Measurements from ENCODE around the gene MMEL1.

The MMEL1 gene

GRCh38 chr1:2642131-2642559 lies 9.3 kb upstream of the MMEL1 start:
- no peak for DNase-seq (ENCODE audit: low read depth)

DNA sequence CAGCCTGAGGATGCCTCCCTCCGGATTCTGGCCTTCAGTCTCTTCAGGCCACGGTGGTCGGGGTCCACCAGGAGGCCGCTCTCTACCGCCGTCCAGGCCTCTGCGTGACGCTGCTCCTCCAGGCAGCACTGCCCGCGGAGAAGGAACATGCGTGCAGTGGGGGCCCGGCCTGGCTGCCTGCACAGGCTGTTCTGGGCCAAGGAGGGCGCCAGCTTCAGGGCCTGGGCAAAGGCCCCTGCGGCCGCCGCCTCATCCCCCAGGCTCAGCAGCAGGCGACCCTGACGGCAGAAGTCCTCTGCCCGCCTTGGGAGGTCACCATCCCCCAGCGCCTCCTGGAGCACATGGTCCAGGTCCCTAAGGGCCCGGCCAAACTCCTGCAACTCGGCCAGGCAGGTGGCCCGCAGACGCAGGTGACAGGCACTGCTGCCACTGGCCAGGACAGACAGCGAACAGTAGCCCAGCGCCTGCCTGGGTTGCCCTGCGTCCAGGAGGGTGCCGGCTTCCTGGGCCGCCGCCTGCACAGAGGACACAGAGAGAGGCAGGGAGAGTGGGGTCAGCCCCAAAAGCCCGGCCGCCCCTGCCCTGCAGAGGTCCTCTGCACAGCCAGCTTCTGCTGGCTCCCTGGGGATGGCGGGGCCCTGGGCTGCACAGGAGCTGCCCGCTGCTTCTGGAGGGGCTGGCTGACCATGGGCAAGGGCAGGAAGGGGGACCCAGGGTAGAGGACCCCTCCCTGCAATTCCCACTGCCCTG lies 8.7 kb upstream of the MMEL1 start:
- DNase-seq (ENCODE audit: low read depth) = no peak

DNA sequence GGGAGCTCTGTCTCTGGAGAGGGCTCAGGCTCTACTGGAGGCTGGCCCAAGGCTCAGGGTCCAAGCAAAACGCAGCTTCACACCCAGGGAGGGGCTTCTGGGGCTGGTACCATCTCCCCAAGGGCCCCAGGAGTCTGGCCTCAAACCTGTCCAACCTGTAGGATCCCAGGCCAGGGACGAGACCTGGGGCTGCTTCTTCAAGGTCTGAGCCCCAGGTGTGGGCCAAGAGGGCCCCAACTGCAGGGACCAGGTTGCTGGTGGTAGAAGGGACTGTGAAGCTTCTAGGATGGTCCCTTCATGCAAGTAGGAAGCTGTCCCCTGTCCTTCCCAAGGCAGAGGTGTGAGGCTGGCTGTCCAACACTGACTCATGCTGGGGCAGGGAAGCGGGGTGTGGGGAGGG lies 7.8 kb upstream of the MMEL1 start:
- DNase-seq (ENCODE audit: low read depth) = no peak

DNA sequence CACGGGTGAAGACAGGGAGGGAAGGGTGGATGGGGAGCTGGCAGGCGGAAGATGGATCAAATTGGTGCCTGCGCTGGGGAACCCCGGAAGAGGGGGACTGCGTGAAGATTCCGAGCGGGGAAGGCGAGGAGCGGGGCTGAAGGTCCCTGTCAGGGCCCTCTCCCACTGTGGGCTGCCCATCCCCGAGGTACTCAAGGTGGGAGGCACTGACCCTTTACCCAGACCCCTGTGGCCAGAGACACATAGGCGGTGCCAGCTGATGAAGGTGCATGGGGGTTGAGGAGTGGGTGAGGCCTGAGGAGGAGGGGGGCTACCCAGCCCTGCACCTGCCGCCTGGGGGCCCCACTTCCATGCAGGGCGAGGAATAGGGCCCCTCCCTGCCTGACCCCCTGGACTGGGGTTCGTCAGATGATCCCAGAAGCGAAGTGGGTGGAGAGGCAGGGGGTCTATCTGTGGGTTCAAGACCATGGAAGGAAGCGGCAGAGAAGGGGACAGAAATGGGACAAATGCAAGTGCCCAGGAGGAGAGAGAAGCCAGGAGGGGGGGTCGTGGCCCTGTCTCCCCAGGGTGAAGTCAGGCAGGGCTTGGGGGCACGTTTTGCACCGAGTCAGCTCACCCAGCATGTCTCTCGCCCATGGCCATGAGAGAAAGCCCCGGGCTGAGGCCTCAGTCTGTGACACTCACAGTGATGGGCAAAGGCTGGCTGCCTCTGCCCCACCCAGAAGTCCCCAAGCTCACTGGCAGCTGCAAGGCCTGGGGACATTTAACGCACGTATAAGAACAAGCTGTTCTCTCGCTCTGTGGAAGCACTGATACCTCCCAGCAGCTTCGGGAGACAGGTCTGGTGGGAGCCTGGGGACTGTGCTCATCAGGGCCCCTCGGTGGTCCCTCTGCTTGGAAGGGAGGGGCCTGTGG lies 7.0 kb upstream of the MMEL1 start:
- no peak for DNase-seq (ENCODE audit: low read depth)

DNA sequence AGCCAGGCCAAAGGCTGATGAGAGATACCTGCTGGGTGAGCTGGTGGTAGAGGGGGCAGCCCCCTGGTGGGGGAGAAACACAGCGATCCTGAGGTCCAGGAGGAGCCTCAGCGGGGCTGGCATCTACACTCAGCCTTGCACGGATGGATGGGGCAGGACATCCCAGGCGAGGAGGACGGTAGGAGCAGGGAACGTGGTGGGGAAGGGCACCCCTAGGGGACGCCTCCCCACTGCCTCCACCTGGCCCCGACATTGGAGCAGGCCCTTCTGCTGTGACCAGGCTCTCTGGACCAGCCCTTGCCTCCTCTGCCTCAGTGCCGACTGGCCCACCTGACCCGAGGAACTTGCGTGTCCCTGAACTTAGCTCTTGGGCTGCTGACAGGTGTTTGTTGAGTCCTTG lies 6.4 kb upstream of the MMEL1 start:
- DNase-seq (ENCODE audit: low read depth) = no peak

- DNase-seq (ENCODE audit: low read depth) = no peak
These were observed 5.8 kb upstream of the MMEL1 start for GRCh38 chr1:2638466-2639115.

DNA sequence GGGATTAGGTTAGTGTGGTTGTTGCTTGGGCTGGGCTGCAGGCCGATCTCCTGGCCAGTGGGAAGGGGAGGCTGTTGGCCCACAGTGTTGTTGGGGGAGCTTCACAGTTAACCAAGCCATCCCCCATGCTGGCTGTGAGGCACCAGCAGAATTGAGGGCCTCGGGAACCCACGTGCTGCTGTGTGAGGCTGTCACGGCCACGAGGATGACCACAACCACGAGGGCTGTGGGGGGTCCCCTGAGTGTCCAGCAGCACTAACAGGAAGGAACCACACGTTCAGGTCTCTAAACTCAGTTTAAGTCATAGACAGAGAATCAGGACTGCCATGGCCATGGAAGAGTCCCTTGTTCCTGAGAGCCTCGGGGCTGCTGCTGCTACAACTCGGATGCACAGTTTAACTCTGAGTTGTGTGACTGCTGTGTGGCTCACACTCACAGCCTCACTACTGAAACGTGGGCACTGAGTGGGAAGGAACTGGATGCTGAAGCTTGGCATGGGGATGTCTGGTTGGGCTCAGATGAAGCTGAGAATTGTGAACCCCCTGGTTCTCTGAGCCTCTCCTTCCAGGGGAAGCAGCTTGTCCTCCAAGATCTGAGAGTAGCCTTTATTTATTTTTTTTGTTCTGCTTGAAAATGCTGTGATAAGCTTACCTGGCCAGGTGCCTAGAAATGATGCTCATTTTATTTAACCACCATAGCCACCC lies 4.8 kb upstream of the MMEL1 start:
- no peak for DNase-seq (ENCODE audit: low read depth)

DNA sequence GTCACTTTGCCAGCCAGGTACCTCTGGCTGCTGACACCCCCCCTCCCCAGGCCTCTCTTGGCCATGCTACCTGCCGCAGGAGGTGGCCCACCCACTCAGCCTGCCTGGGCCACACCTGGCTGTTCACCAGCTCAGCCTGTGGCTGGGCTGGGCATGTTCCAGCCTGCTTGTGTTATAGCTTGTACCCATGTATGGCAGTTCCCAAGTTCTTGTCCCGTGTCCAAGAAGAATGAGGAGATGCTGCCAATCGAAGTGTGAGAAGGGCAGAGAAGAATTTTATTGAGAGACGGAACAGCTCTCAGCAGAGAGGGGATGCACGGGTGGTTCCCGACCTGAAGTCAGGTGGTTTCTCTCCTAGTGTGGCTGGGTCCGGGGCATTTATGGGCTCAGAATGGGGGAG lies 3.9 kb upstream of the MMEL1 start:
- DNase-seq (ENCODE audit: low read depth) = no peak

GRCh38 chr1:2635361-2636010 lies 2.7 kb upstream of the MMEL1 start:
- DNase-seq (ENCODE audit: low read depth) = no peak

DNA sequence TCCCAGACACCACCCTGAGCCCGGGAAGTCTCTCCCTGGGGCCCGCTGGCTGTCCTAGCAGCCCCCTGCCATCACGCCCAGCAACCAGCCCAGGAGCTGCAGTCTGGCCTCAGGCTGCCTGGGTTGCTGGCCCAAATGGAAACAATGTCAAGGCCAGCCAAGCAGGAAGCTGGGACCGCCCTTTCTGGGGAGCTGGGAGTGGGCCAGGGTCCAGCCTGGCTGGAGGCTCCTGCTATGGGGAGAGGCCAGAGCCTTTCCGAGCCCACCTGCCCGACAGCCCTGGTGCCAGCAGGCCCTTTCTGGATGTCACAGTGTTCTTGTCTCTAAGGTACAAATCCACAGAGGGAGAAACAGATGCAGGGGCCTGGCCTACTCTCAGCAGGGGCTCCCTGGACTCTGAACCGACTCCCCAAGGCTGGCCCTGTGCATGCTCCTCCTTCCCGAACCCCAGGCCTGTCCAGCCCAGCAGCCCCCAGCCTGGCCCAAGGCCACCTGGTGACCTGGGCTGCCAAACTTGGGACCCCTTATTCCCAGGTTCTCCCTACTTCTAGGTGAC lies 1.2 kb upstream of the MMEL1 start:
- no peak for DNase-seq (ENCODE audit: low read depth)

- no peak for DNase-seq (ENCODE audit: low read depth)
These were observed 635 bp upstream of the MMEL1 start for GRCh38 chr1:2633366-2633935.

- DNase-seq (ENCODE audit: low read depth) = no peak
These were observed 775 bp downstream of the MMEL1 start for GRCh38 chr1:2632051-2632430.

GRCh38 chr1:2631136-2632050 lies 1.4 kb downstream of the MMEL1 start:
- DNase-seq (ENCODE audit: low read depth) = no peak

DNA sequence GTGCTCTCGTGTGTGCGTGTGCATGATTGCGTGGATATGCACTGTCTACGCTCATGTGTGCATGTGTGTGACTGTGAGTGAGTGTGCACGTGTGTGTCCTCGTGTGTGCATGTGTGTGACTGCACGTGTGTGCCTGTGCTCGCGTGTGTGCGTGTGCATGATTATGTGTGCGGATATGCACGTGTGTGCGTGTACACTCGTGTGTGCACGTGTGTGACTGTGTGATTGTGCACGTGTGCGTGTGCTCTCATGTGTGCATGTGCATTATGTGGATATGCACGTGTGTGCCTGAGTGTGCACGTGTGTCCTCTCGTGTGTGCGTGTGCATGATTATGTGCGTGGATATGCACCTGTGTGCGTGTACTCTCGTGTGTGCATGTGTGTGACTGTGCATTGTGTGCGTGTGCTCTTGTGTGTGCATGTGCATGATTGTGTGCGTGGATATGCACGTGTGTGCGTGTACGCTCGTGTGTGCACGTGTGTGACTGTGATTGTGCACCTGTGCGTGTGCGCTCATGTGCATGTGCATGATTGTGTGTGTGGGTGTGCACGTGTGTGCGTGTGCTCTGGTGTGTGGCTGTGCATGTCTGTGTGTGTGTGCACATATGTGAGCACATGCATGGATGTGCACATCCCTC lies 2.2 kb downstream of the MMEL1 start:
- no peak for DNase-seq (ENCODE audit: low read depth)

- no peak for DNase-seq (ENCODE audit: low read depth)
These were observed 3.0 kb downstream of the MMEL1 start for GRCh38 chr1:2629627-2630497.

- no peak for DNase-seq (ENCODE audit: low read depth)
These were observed 3.7 kb downstream of the MMEL1 start for GRCh38 chr1:2628933-2629626.

GRCh38 chr1:2628191-2628932 lies 4.5 kb downstream of the MMEL1 start:
- DNase-seq (ENCODE audit: low read depth) = no peak
